B cell (primary cell): Measurements from ENCODE around the gene MED17. TPM values are rescaled to one million over a fixed set of nuclear protein-coding genes. Genes with fewer than 3 reads are reported as not detected.

Source experiments
- ATAC-seq: fragments of 200-7000 bp; cut with Tn5 transposase; one replicate; pipeline ENCODE4 v1.10.0; 2021; ENCODE audit warnings: low read depth, mild to moderate bottlenecking, moderate number of reproducible peaks, moderate library complexity
- CTCF ChIA-PET: fragments of 350-600 bp; sonication (Branson Sonifier 250); formaldehyde crosslinking; loops from one replicate; lab custom pipeline; 2021; ENCODE audit warnings: antibody characterized with exemption, inconsistent platforms; lab: Charles Lee
- POLR2A ChIA-PET: fragments of 350-600 bp; sonication (Branson Sonifier 250); formaldehyde crosslinking; loops from one replicate; lab custom pipeline; 2021; ENCODE audit warnings: antibody characterized with exemption; lab: Charles Lee
- DNase-seq: peaks from one replicate; pipeline ENCODE4 v3.0.0; 2013
- H2AFZ ChIP-seq: 2 replicates; pipeline ENCODE4 v1.6.1; 2012; ENCODE audit warnings: mild to moderate bottlenecking, low read depth, low read length; ENCODE audit not compliant: insufficient read depth, poor library complexity, severe bottlenecking
- H3K27ac ChIP-seq, 2 donors: 1 replicate in 1 of 2; 2 replicates in 1 of 2; pipeline ENCODE4 v1.5.1; 2012 to 2013; ENCODE audit warnings: low read length in 2 of 2, mild to moderate bottlenecking in 2 of 2, moderate library complexity in 1 of 2
- H3K27me3 ChIP-seq, 4 experiments: fragments of 200-600 bp in 1 of 4; sonication (generic) in 1 of 4; replicated peaks in 1 of 4; 1 replicate in 2 of 4; 2 replicates in 2 of 4; pipeline versions ENCODE4 v1.6.1 to v1.7.0; 2013 to 2016; ENCODE audit warnings: low read length in 3 of 4, mild to moderate bottlenecking in 2 of 4, mixed read lengths in 1 of 4, moderate library complexity in 1 of 4; ENCODE audit not compliant: insufficient read depth in 4 of 4, control insufficient read depth in 3 of 4; ENCODE audit errors: control extremely low read depth in 1 of 4
- H3K36me3 ChIP-seq, 2 experiments: replicated peaks in 1 of 2; 1 replicate in 1 of 2; 2 replicates in 1 of 2; pipeline versions ENCODE4 v1.6.1 to v1.7.1; 2013; ENCODE audit warnings: low read length in 1 of 2; ENCODE audit not compliant: insufficient read depth in 2 of 2, control insufficient read depth in 1 of 2; ENCODE audit errors: control extremely low read depth in 1 of 2, extremely low read depth in 1 of 2
- H3K4me1 ChIP-seq, 2 donors: fragments of 200-600 bp in 1 of 2; sonication (generic) in 1 of 2; 1 replicate in 1 of 2; 2 replicates in 1 of 2; pipeline versions ENCODE4 v1.5.1 to v1.6.1; 2013 to 2017; ENCODE audit warnings: low read length in 2 of 2; ENCODE audit not compliant: control insufficient read depth in 2 of 2, insufficient read depth in 2 of 2
- H3K4me2 ChIP-seq: replicated peaks from 2 replicates; pipeline ENCODE3; 2012; ENCODE audit warnings: mild to moderate bottlenecking, low read depth, low read length; ENCODE audit not compliant: poor library complexity, severe bottlenecking
- H3K4me3 ChIP-seq, 5 experiments: fragments of 200-600 bp in 1 of 5; sonication (generic) in 1 of 5; 1 replicate in 3 of 5; 2 replicates in 2 of 5; pipeline versions ENCODE4 v1.5.1 to v1.7.0; 2011 to 2016; ENCODE audit warnings: low read length in 4 of 5, mild to moderate bottlenecking in 4 of 5, low read depth in 2 of 5, control low read depth in 1 of 5, moderate library complexity in 1 of 5; ENCODE audit not compliant: insufficient read depth in 1 of 5; ENCODE audit errors: control extremely low read depth in 1 of 5, extremely low read depth in 1 of 5
- H3K79me2 ChIP-seq: fragments of 200-600 bp; sonication (generic); one replicate; pipeline ENCODE4 v1.6.0; 2016; ENCODE audit warnings: low read length; ENCODE audit not compliant: control insufficient read depth, insufficient read depth
- H3K9ac ChIP-seq: fragments of 200-600 bp; sonication (generic); 2 replicates; pipeline ENCODE4 v1.6.1; 2017; ENCODE audit warnings: mild to moderate bottlenecking, low read length, moderate library complexity
- H3K9me3 ChIP-seq, 3 donors: one replicate each; pipeline versions ENCODE4 v1.6.1 to v1.7.1; 2013; ENCODE audit warnings: low read length in 2 of 3; ENCODE audit not compliant: control insufficient read depth in 2 of 3, insufficient read depth in 1 of 3; ENCODE audit errors: control extremely low read depth in 1 of 3
- H4K20me1 ChIP-seq: 2 replicates; pipeline ENCODE4 v1.6.0; 2012; ENCODE audit warnings: mild to moderate bottlenecking, low read length; ENCODE audit not compliant: insufficient read depth, control insufficient read depth, poor library complexity, severe bottlenecking
- H3K27ac Mint-ChIP-seq: one replicate; pipeline ENCODE4 v1.8.0; 2021; ENCODE audit warnings: mixed read lengths
- H3K27me3 Mint-ChIP-seq: one replicate; pipeline ENCODE4 v1.8.0; 2021; ENCODE audit warnings: mixed read lengths
- H3K4me1 Mint-ChIP-seq: one replicate; pipeline ENCODE4 v1.8.0; 2021; ENCODE audit warnings: mixed read lengths
- H3K4me3 Mint-ChIP-seq: one replicate; pipeline ENCODE4 v1.8.0; 2021; ENCODE audit warnings: mixed read lengths
- H3K9me3 Mint-ChIP-seq: one replicate; pipeline ENCODE4 v1.8.0; 2022; ENCODE audit warnings: mixed read lengths; ENCODE audit not compliant: insufficient read depth
- CTCF ChIP-seq: fragments of 200-600 bp; IDR thresholded peaks from one replicate; pipeline ENCODE4 v1.8.0; 2022; ENCODE audit warnings: antibody characterized with exemption, mild to moderate bottlenecking
- EZH2 ChIP-seq: IDR thresholded peaks from 2 replicates; pipeline ENCODE4 v1.6.1; 2012; ENCODE audit warnings: borderline replicate concordance, low read depth, mild to moderate bottlenecking, moderate library complexity, low read length; ENCODE audit not compliant: insufficient read depth, poor library complexity, severe bottlenecking
- WGBS: methylation state at CpG from one replicate; pipeline ENCODE4 v1.1.5; 2013; ENCODE audit warnings: missing lambda C conversion rate; ENCODE audit not compliant: insufficient coverage; 5-methylcytosine and 5-hydroxymethylcytosine counted together
- intact Hi-C: fragments of 100-400 bp; cut with micrococcal nuclease; formaldehyde crosslinking; loops from one replicate; pipeline ENCODE4 v1.10.0; 2022
- polyA plus RNA-seq: library from polyadenylated mRNA; depleted of rRNA; stranded (reverse); fragments of >200 nt; gene quantifications from 2 replicates; pipeline ENCODE4 v1.2.3, GENCODE V29; 2012
- total RNA-seq, 2 donors: library from RNA; stranded (reverse); fragments of 120-200 nt in 1 of 2; gene quantifications; 1 replicate in 1 of 2; 2 replicates in 1 of 2; pipeline versions ENCODE4 v1.2.3 to v1.2.4, GENCODE V29; 2013 to 2022

Gene MED17
- total and polyA plus RNA-seq, 2 donors (not counting 1 experiment from before 2014, with no cell fraction given) = 26.1 to 78.1 TPM

- no peak overlapping the region for H3K27ac Mint-ChIP-seq
- no peak overlapping the region for H3K9ac ChIP-seq
- H3K27me3 ChIP-seq = peaks cover 0 to 20% (median 5%) of the 10 kb centered on the region in 4 experiments
- no peak overlapping the region for H3K4me3 ChIP-seq
- no peaks in the 10 kb centered on the region for H3K79me2 ChIP-seq
- POLR2A ChIA-PET = no interaction called here
- H3K27me3 Mint-ChIP-seq = peaks cover 30% of the 10 kb centered on the region
- peaks cover 0 to 8% of the 10 kb centered on the region in 2 donors for H3K4me1 ChIP-seq
- no peak overlapping the region for H2AFZ ChIP-seq
- H3K9me3 ChIP-seq = peaks cover 0 to 5% (median 0%) of the 10 kb centered on the region in 3 donors
- no peak for TF ChIP-seq EZH2
- TF ChIP-seq CTCF = no peak
- no peak overlapping the region for H3K4me2 ChIP-seq
- H3K4me3 Mint-ChIP-seq = peak overlapping the region; percentile 51
- peaks cover 4% of the 10 kb centered on the region for H3K4me1 Mint-ChIP-seq
- CTCF ChIA-PET = no interaction called here
- ATAC-seq (no peak), DNase-seq (no peak)
- H3K36me3 ChIP-seq = no peaks in the 10 kb centered on the region
- no peak overlapping the region for H3K27ac ChIP-seq
- WGBS = 93% methylated on average over 5 of the region's 5 CpGs
- H4K20me1 ChIP-seq = no peaks in the 10 kb centered on the region
- intact Hi-C loops = no loop called here
- H3K9me3 Mint-ChIP-seq = no peaks in the 10 kb centered on the region
Observed at GRCh38 chr11:93849201-93849600, 65.1 kb downstream of the MED17 start.

GRCh38 chr11:93849751-93850593, 65.9 kb downstream of the MED17 start:
- Mint-ChIP-seq H3K27me3 (peaks cover 30% of the 10 kb centered on the region), H3K27ac (no peak overlapping the region), H3K9me3 (no peaks in the 10 kb centered on the region), H3K4me3 (peak overlapping the region; percentile 51), H3K4me1 (peaks cover 4% of the 10 kb centered on the region)
- H3K4me2 ChIP-seq = peak overlapping the region; percentile 50
- H3K9me3 ChIP-seq = peaks cover 0 to 5% (median 0%) of the 10 kb centered on the region in 3 donors
- no peak overlapping the region for H3K4me3 ChIP-seq
- no peak overlapping the region for H3K9ac ChIP-seq
- peaks cover 0 to 8% of the 10 kb centered on the region in 2 donors for H3K4me1 ChIP-seq
- no peaks in the 10 kb centered on the region for H3K36me3 ChIP-seq
- no peak for DNase-seq
- POLR2A ChIA-PET = no interaction called here
- 14% methylated on average over 61 of the region's 67 CpGs for WGBS
- no peaks in the 10 kb centered on the region for H3K79me2 ChIP-seq
- peak overlapping the region; percentile 56 for H2AFZ ChIP-seq
- H3K27ac ChIP-seq = no peak overlapping the region
- TF ChIP-seq CTCF (no peak), EZH2 (no peak)
- intact Hi-C loops = no loop called here
- ATAC-seq = no peak
- H4K20me1 ChIP-seq = no peaks in the 10 kb centered on the region
- CTCF ChIA-PET = no interaction called here
- H3K27me3 ChIP-seq = peaks cover 0 to 20% (median 5%) of the 10 kb centered on the region in 4 experiments
